Activated CD4-positive, alpha-beta T cell treated with anti-CD3 and anti-CD28 coated beads, Interleukin-2, Interleukin-6, amounts not matched to agents 100 ng/mL and 50 ng/mL, durations not matched to agents 16 hours and 8 hours (primary cell): Measurements from ENCODE around the gene HMGXB3.

Experiments
- DNase-seq: peaks from one replicate; pipeline ENCODE4 v3.0.0-alpha.2; 2020

The HMGXB3 gene

DNA sequence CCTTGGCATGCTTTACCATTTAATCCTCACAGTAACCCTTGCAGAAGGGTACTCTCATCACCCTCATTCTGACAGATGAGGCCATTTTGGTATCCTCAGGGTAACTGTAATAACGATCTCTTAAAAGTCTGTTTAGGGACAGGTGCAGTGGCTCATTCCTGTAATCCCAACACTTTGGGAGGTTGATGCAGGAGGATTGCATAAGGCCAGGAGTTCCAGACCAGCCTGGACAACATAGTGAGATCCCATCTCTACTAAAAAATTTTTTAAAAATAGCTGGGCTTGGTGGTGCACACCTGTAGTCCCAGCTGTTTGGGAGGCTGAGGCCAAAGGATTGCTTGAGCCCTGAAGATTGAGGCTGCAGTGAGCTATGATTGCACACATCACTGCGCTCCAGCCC is 54.0 kb downstream of the HMGXB3 start:
- DNase-seq = no peak

DNA sequence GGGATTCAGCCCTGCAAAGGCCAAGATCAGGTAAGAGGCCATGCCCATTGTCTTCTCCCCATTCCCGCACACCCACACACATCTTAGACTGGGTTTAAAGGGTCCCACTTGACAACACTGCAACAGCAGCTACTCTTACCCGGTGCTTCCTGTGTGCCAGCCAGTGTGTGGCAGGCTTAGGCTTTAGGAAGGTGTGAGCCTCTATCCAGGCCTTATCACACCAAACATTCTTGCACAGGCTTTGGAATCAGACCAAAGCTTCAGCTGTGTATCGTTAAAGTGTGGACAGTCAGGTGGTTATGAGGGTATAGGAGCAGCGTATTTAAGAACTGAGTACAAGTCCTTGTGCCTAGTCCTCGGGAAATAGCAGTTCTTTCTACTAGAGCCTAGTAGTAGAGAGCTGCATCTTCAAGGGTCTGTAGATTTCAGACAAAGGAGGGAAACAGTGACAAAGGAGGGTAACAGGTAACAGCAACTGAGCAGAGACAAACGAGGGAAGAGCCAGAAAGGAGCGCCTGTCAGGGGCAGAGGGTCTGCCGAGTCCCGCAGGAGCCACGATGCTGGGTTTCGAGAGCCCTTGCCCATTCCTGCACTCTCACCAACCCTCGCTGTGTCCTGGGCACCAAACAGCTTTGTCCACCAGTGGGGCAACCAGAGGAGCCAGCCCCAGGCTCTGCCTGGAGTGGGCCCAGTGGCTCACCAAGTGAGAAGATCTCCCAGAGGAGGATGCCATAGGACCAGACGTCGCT is 55.0 kb downstream of the HMGXB3 start:
- DNase-seq = no peak

DNA sequence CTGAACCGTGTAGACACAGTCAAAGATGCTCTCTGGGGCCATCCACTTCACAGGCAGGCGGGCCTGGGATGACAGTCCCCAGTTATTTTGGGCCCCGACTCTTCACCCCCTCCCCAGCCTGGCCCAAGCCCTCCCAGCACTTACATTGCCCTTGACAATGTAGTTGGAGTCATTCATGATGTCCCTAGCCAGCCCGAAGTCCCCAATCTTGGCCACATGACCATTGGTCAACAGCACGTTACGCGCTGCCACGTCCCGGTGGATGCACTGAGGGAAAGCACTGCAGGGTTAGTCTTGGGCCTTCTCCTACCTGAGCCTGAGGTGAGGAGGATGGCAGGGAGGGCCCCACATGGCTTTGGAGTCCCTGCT is 55.5 kb downstream of the HMGXB3 start:
- no peak for DNase-seq

DNA sequence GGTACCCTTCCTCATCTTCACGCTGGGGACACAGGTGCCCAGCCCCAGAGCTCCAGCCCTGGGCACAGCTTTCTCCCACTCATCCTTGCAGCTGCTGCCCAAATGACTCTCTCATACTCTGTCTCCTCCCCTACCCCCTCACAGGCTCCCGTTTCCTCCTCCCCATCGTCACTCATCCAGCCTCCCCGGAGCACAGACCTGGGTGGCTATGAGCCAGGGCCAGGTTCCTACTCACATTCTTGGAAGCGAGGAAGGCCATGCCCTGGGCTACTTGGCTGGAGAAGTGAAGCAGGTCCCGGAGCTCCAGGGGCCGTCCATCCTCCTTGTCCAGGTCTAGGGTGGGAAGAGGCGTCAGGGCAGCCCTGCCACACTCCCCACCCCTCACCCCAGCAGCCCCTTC is 56.5 kb downstream of the HMGXB3 start:
- no peak for DNase-seq

DNA sequence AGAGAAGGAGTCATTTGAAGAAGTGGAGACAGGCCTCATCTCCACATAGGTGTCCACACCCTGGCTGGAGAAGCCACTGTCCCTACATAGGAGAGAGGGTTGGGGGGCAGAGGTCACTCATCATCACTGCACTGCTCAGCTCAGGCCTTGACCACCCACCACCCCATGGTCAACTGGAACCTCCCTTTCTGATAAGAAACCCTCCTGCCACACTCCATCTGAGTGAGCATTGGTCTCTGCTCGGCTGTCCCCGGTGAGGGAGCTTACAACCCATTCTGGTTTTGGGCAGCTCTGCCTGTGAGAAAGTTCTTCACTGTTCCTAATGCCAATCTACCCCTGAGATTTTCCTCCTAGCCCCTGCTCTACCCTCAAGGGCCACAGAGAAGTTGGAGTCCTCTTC is 57.0 kb downstream of the HMGXB3 start:
- no peak for DNase-seq

DNA sequence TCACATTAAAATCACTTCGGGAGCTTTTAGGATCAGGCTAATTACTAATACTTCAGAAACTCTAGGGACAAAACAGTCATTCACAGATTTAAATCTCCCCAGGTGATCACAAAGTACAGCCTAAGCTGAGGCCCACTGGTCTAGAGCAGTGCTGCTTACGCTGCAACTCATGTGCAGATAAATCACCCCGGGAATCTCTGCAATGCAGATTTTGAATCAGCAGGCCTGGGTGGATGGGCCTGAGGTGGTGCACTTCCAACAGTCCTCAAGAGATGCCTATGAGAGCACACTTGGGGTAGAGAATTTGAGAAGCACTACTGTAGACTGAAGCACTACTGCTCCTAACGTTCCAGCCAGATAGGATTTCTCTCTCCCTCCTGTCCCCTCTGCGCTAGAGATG is 57.5 kb downstream of the HMGXB3 start:
- DNase-seq = no peak

DNA sequence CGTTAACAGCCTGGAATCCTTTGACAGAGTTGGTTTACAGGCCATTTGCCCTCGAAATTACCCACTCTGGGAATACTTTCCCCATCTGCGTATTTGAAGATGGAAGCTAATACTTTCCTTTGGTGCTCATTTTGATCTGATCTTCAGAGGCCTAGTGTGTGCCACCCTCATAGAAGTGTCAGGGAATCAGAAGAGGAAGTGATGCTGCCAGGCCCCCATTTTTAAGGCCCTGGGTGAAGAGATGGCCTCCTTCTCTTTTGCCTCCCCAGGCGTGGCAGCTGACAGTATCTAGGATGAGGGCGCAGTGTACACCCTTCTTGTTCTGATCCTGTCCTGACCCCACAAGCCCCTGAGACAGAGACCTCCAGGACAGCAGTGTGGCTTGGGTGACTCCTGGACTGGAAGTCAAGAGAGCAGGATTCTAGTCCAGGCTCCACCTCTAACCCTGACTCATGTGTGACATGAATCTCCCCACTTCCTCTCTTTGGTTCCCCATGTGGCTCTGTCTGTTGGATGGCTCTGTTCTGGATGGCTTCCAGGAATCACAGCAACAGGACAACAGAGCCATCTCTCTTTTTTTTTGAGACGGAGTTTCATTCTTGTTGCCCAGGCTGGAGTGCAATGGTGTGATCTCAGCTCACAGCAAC is 58.1 kb downstream of the HMGXB3 start:
- DNase-seq = no peak

DNA sequence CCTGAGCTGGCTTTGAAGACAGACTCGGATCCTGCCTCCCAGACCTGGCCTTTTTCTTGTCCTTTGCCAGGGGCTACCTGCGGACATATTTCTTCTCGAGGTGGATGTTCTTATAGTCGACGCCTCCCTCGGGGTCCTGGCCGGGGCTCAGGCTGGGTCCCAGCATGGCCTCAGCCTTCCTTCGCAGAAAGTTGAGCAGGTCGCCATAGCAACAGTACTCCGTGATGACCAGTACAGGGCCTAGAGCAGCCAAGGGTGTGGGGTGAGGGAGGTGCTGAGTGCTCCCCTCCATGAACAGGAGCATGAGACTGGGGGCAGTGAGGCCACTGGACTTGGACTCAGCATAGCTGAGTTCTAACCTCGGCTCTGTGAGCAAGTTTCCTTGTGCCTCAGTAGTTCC is 59.1 kb downstream of the HMGXB3 start:
- DNase-seq = no peak

DNA sequence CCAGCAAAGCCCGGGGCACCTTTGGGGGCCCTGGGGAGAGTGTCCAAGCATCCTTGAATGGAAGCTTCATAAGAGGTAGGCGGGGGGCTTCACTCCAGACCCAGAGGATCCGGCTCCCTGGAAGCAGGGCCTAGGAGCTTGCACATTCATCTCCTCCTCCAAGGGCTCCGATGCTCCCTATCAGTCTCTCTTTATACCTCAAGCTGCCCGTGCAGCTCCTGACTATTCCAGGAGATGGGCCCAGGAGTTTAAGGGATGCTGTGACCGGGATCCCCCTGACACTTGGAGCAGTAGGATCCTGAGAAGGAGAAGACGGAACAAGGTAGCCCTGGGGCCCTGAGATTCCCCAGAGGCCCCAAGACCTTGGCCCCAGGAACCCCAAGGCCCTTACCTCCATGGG is 59.9 kb downstream of the HMGXB3 start:
- DNase-seq = no peak

DNA sequence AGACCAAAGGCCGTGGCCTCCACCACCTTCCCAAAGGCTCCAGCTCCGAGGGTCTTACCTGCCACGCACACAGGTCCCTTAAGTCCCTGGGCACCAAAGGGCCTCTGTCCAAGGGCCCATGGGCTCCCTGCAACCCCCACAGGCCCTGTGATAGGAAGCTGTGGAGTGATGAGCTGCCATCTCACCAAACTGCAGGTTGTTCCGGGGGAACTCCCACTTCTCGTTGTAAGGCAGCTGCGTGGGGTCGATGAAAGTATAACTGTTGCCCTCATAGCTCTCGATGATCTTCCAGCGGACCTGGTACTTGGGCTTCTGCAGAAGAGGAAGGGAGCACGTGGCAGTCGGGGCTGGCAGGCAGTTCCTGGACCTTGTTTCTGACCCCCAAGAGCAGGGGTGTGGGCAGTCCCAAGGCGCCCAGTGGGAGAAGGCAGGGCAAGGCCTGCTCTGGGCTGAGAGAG is 61.0 kb downstream of the HMGXB3 start:
- DNase-seq = no peak

DNA sequence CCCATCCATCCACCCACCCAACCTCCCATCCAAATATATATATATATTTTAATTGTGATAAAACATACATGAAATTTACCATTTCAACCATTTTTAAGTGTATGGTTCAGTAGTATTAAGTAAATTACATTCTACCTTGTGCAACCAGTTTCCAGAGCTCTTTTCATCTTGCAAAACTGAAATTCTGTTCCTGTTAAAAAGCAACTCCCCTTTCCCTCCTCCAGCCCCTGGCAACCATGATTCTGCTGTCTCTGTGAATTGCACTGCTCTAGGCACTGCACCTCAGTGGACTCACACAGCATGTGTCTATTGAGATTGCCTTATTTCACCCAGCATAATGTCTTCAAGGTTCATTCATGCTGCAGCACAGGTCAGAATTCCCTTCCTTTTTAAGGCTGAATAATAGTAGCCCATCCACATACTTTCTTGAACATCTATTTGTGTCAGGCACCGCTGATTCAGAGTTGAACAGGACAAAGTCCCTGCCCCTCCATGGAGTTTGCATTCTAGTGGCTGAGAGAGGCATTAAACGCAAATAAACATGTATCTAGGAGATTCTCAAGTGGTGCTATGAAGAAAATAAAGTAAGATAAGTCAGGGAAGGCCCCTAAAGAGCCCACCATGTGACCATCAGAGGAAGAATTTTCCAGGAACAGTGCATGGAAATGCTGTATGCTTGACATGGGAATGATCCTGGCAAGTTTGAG is 61.8 kb downstream of the HMGXB3 start:
- DNase-seq = no peak

DNA sequence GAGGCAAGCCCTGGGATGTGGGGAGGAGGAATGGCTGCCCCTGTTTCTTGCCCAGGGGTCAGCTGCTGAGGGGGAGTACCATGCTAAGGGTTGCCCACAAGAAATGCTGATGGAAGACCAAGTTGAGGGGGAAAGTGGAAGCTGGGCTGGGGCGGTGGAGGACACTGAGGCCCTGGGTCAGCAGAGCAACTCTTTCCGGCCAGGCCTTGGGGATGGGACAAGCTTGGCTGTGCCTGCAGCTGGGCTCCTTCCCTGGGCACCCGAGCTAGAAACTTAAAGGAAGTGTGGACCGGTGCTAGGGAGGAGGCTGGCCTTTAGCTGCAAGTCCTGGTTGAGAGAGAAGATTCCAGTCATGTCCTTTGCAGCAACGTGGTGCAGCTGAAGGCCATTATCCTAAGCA is 63.1 kb downstream of the HMGXB3 start:
- no peak for DNase-seq

DNA sequence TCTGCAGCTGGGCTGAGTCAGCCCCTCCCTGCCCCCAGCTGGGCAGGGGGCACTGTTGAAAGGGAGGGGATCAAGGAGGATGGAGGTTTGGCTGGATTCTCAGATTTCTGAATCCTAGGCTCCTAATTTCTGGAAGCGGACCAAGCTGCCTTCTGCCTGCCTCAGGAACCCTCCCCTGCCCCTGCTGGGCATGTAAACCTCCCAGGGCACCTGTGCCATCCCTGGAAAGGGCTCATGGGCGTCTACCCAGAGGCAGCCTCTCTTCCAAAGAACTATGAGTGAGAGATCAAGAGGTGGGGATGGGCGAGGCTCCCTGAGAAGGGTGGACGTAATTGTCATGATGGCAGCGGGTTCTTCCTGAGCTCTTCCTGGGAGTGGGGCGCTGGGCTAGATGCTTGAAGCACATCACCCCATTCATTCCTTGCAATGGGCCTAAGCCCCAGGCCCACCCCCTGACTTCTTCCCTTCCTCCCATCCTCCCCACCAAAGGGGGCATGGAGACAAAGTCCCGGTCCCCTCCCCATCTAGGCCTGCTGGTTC is 64.2 kb downstream of the HMGXB3 start:
- no peak for DNase-seq

DNA sequence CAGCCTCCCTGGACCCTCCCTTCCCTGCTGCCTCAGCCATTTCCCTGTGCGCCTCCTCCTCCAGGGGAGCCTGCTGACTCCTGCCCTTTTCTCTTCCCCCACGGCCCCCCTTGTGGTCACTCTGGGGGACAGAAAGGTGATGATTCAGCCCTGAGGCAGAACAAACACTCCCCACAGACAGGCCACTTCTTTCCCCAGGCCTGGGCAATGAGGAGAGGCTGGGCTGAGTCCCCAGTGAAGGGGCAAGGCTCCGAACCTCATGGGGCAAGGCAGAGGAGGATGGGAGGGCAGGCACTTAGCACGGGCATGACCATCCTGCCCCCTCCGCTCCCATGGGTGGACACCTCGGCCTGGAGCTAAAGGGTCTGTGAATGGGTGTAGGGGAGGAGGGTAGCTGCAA is 64.8 kb downstream of the HMGXB3 start:
- no peak for DNase-seq

DNA sequence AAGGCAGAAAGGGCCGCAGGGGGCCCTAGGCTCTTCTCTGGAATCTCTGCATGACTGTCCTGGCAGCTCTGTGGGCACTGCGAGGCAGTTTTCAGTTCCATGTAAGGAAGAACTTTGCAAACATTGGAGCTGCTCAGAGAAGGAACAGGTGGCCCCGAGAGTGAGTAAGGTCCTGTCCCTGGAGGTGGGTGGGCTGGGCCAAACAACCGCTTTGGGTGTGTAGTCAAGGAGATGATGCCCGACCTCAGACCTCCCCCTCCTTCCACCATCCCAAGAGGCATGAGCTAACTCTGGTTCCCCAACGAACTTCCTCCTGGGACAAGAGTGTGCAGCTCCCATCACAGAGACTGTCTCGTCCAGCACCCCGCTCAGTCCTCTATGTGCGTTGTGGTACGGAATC is 65.3 kb downstream of the HMGXB3 start:
- DNase-seq = no peak

DNA sequence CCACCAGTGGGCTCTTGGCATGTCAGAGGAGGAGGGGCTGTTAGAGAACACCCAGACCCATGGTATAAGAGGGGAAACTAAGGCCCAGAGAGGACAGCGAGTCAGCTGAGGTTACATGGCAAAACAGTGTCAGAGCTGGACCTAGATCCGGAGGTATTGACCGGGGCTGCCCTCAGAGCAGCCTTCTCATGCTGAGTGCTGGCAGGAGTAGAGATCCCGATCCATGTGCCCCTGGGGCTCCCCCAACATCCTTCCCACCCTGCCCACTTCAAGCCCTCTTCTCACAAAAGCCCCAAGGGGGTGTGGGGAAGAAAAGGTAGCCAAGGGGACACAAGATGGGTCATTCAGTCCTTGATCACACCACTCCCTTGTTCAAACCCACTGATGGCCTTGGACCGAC is 65.9 kb downstream of the HMGXB3 start:
- no peak for DNase-seq

DNA sequence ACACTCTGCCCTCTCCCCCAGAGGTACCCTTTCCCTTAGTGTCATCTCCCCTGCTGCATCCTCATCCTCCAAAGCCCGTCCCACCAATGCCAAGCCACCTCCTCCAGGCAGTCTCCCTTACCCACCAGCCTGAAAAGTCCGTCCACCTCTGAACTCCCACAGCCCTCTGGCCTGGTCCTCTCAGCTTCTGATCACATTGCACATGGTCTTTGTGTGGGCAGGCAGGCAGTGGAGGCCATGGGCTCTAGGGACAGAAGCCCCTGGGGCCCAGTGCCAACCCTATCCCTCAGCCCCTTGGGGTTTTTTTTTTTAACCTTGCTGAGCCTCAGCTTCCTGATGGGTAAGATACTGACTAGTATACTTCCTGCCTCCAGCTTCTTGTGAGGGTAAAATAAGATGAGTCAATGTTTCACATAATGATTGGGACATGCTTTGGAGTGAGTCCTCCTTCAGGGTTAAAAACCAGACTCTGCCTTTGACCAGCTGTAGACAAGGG is 66.4 kb downstream of the HMGXB3 start:
- peak; percentile 76 for DNase-seq

DNA sequence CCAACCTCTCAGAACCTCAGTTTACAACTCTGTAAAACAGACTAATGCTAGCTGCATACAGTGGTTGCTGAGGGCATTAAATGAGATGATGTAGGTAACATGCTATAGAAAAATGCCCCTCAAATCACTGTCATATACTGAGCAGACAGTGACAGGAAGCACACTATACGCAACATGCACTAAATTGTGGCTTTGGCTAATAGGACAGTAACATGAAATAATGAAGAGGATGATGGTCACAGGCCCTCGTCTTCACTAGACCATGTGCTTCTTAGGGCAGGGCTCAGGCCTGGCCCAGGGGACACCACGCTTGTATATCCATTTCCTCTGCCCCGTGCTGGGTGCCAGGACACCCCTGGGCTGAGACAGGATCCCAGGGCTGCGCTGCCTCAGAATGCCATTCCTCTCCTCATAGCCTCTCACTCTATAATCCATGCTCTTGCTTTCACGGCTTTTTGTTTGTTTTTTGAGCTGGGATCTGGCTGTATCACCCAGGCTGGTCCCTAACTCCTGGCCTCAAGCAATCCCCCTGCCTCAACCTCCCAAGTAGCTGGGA is 66.9 kb downstream of the HMGXB3 start:
- DNase-seq = no peak

DNA sequence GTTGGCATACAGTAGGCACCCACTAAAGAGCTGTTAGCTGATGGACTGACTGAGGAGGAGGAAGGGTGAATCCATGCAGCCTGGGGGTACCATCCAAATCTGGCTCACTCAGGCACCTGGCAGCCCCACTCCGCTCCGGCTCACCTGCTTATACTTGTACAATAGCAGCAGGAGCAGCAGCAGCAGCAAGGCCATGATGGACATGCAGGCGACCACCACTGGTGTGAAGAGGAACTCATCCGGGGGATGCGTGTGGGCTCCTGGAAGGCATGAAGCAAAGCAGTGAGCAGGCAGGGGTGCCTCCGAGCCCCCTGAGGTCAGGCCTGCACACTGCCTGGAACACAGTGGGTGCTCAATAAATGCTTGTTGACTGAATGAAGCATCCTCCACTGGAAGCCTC is 67.5 kb downstream of the HMGXB3 start:
- DNase-seq = no peak

DNA sequence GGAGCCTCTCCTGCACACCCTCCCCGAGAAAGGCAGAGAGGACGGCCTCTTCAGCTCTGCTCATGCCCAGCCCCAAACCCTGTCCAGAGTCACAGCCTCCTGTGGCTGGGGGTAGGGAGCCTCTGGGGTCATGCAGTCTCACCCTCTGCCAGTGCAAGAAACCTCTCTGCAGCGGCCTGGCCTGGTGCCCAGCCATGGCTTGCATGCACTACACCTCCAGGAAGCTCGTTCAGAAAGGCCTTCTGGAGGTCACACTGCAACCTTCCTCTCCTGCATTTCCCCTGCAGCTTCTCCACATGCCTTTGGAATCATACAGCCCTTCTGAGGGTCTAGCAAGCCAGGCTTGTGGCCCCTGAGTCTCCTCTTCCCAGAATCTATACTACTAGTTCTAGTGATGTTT is 67.9 kb downstream of the HMGXB3 start:
- DNase-seq = no peak

DNA sequence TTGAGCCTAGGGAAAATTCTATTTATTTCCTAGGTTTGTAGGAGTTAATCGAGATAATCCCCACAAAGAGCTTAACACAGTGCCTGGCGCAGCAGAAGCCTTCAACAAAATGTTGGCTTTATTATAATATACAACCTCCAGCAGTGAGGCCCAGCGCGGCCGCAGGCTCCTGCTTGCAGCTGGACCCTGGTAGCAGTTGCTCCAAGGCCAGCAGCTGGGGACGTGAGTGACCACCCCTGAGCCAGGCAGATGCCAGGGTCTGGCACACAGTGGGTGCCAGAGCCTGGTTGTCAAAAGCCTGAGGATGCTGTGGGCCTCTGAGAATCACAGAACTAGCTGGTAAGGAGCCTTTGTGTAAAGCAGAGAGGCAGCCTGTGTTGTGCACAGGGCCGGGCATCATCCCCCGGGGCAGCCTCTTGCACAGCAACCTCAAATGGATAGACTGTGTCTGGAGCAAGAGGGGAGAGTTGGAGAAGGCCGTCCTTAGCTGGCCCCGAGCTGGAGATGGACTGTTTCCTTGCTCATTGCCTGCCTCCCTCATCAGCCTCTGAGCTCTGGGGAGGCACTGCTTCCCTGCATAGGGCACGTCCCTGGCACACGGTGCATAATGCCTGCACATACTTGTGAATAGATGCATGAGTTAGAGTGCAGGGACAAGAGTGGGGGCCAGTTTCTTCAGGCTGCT is 68.6 kb downstream of the HMGXB3 start:
- DNase-seq = no peak

DNA sequence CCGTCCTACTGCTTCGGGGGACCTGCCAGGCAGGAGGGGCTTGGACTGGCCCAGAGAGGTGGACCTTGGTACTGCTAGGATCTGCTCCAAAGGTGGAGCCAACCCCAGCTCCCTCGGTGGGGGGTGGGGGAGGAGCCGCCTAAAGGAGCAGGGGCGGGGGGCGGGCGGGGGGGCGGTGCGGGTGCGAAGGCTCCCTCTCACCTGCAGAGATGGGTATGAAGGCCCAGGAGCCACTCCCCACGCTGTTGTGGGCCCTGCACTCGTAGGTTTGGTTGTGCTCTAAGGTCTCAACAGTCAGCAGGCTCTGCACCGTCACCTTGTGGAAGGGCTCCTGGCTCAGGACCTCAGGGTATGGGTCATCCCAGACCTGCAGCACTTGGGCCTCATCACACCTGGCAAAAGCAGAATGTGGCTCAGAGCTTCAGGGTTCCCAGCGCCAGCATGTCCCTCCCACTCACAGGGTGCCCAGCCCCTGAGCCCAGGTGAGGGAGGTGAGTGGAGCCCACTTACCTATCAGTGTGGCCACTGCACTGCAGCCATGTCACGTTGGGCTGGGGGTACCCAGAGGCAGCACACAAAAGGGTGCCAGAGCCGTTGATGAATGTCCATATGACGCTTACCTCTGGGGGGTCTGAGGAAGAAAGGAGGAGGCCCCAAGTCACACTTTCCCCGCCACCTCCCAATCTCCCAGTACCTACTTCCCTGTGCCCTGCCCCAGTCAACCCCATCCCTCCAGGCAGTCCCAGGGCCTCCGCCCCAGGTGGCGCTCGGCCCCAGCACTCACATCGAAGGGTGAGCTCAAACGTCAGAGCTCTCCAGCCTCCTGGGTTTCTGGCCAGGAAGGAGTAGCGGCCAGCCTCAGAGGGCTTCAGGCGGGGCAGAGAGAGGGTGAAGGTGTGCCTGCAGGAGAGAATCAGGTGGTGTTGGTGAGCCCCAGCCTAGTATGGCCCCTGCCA is 69.4 kb downstream of the HMGXB3 start:
- DNase-seq = no peak
